Neural crest cell (in vitro differentiated cells): ENCODE measurements around the gene DUSP21. TPM values are rescaled to one million over a fixed set of nuclear protein-coding genes. Genes with fewer than 3 reads are reported as not detected.

Experiments used
- DNase-seq: peaks from one replicate; pipeline ENCODE4 v3.0.0; 2021; ENCODE audit warnings: low read depth, mixed read lengths, low spot score
- H3K27ac Mint-ChIP-seq: one replicate; pipeline ENCODE4 v1.8.0; 2021; ENCODE audit warnings: mild to moderate bottlenecking, mixed read lengths; ENCODE audit not compliant: unreplicated experiment
- H3K27me3 Mint-ChIP-seq: 2 replicates; pipeline ENCODE4 v1.8.0; 2021; ENCODE audit warnings: low read depth, mild to moderate bottlenecking, mixed read lengths
- H3K36me3 Mint-ChIP-seq: 2 replicates; pipeline ENCODE4 v1.8.0; 2021; ENCODE audit warnings: low read depth, mild to moderate bottlenecking, mixed read lengths
- H3K4me1 Mint-ChIP-seq: 2 replicates; pipeline ENCODE4 v1.8.0; 2021; ENCODE audit warnings: mixed read lengths
- H3K4me3 Mint-ChIP-seq: one replicate; pipeline ENCODE4 v1.8.0; 2021; ENCODE audit warnings: mild to moderate bottlenecking, mixed read lengths
- H3K9me3 Mint-ChIP-seq: 2 replicates; pipeline ENCODE4 v1.8.0; 2021; ENCODE audit warnings: mixed read lengths
- CTCF ChIP-seq: fragments of 200-600 bp; sonication (generic); conservative IDR thresholded peaks from 2 replicates; pipeline ENCODE4 v1.5.0; 2021; ENCODE audit warnings: antibody characterized with exemption, mild to moderate bottlenecking
- long read RNA-seq: library from polyadenylated mRNA; unstranded; transcript quantifications from one replicate; pipeline ENCODE4 v2.0.0, GENCODE V29; 2020
- total RNA-seq: library from RNA; stranded (reverse); gene quantifications from 2 replicates; pipeline ENCODE4 v1.2.1, GENCODE V29; 2021

DUSP21 gene
- total RNA-seq: not detected in 2 replicates
- long read RNA-seq: 0 reads

DNA sequence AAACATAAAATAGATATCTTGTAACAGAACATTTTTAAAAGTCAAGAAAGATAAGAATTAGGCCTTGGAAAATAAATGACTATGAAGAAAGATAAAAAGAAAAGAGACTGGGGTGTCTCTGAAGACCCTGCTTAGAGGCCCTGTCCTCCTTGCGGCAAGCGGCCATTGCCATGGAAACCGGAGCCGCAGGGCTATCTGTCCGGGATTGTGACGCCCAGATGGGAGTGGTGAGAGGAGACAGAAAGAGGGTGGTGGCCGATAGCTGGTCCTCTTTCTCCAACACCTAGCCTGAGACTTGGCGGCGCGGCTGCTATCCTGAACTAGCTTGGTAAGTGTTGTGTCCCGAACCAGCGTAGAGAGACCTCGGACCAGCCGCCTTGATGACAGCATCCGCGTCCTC, at the start of gene DUSP21:
Gene DUSP21, plus strand, starts transcription at position 269 of the 400 bp plus-strand sequence. Its CDS starts 112 bp downstream, at position 381.
- Mint-ChIP-seq H3K4me3 (no peak within 1 kb of the TSS), H3K9me3 (peaks cover 4% of the 10 kb centered on the region), H3K27me3 (no peaks in the 10 kb centered on the region), H3K27ac (no peak within 1 kb of the TSS), H3K4me1 (no peaks in the 10 kb centered on the region), H3K36me3 (no peaks in the 10 kb centered on the region)
- DNase-seq: no peak
- no peak for TF ChIP-seq CTCF

- TF ChIP-seq CTCF: no peak
- Mint-ChIP-seq H3K36me3 (no peaks in the 10 kb centered on the region), H3K27ac (no peak overlapping the region), H3K9me3 (no peaks in the 10 kb centered on the region), H3K4me3 (no peak overlapping the region), H3K4me1 (no peaks in the 10 kb centered on the region), H3K27me3 (no peaks in the 10 kb centered on the region)
- DNase-seq: no peak
These were observed 47.8 kb upstream of the DUSP21 start for GRCh38 chrX:44795945-44796450.

- H3K27me3 Mint-ChIP-seq: no peaks in the 10 kb centered on the region
- no peaks in the 10 kb centered on the region for H3K9me3 Mint-ChIP-seq
- no peaks in the 10 kb centered on the region for H3K36me3 Mint-ChIP-seq
- TF ChIP-seq CTCF: no peak
- H3K27ac Mint-ChIP-seq: no peak overlapping the region
- H3K4me1 Mint-ChIP-seq: no peaks in the 10 kb centered on the region
- H3K4me3 Mint-ChIP-seq: no peak overlapping the region
- no peak for DNase-seq
These were observed 41.2 kb upstream of the DUSP21 start for GRCh38 chrX:44802613-44803012.

- Mint-ChIP-seq H3K27ac (no peak overlapping the region), H3K36me3 (peaks cover 2% of the 10 kb centered on the region), H3K9me3 (peaks cover 3% of the 10 kb centered on the region), H3K27me3 (no peaks in the 10 kb centered on the region), H3K4me1 (no peaks in the 10 kb centered on the region), H3K4me3 (no peak overlapping the region)
- DNase-seq: no peak
- TF ChIP-seq CTCF: no peak
These were observed 28.1 kb upstream of the DUSP21 start for GRCh38 chrX:44815681-44816080.

DNA sequence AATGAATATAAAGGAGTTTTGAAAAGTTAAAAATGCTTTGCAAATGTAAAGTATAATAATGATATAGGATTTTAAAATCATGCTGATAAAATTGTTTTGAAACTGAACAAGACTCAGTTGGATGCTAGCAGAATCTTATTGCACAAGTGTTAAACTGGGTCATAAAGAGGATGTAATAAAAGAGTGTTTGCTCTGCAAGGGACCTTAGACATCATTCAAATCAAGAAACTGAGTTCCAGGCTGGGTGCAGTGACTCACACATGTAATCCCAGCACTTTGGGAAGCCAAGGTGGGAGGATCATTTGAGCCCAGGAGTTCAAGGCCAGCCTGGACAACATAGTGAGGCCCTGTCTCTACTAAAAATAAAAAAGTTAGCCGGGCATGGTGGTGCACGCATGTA, 27.5 kb upstream of the DUSP21 start:
- no peak for DNase-seq
- no peak overlapping the region for H3K27ac Mint-ChIP-seq
- peaks cover 3% of the 10 kb centered on the region for H3K9me3 Mint-ChIP-seq
- H3K36me3 Mint-ChIP-seq: peaks cover 2% of the 10 kb centered on the region
- H3K4me1 Mint-ChIP-seq: no peaks in the 10 kb centered on the region
- no peak overlapping the region for H3K4me3 Mint-ChIP-seq
- no peak for TF ChIP-seq CTCF
- H3K27me3 Mint-ChIP-seq: no peaks in the 10 kb centered on the region

GRCh38 chrX:44817029-44817428, 26.8 kb upstream of the DUSP21 start:
- no peak for TF ChIP-seq CTCF
- H3K4me1 Mint-ChIP-seq: no peaks in the 10 kb centered on the region
- no peak for DNase-seq
- H3K36me3 Mint-ChIP-seq: peaks cover 2% of the 10 kb centered on the region
- H3K27ac Mint-ChIP-seq: no peak overlapping the region
- H3K4me3 Mint-ChIP-seq: no peak overlapping the region
- peaks cover 3% of the 10 kb centered on the region for H3K9me3 Mint-ChIP-seq
- no peaks in the 10 kb centered on the region for H3K27me3 Mint-ChIP-seq
